H9 (cell line): ENCODE results near the gene PLXNA4. TPM values are rescaled to one million over a fixed set of nuclear protein-coding genes. Genes with fewer than 3 reads are reported as not detected.

ENCODE experiments used
- DNase-seq: peaks from one replicate; pipeline ENCODE4 v3.0.0-alpha.2; 2017
- H2AFZ ChIP-seq: one replicate; pipeline ENCODE4 v1.6.1; 2013; ENCODE audit warnings: mild to moderate bottlenecking, low read length, control low read depth, moderate library complexity
- H2AK5ac ChIP-seq: 2 replicates; pipeline ENCODE4 v1.6.1; 2013; ENCODE audit warnings: low read length, control low read depth, mixed read lengths; ENCODE audit not compliant: insufficient read length
- H2BK120ac ChIP-seq: one replicate; pipeline ENCODE4 v1.6.1; 2013; ENCODE audit warnings: low read depth, mild to moderate bottlenecking, low read length, control low read depth, inconsistent platforms; ENCODE audit not compliant: poor library complexity, severe bottlenecking
- H2BK12ac ChIP-seq: 2 replicates; pipeline ENCODE4 v1.6.1; 2013; ENCODE audit warnings: low read length, control low read depth, mixed read lengths, low read depth; ENCODE audit not compliant: insufficient read length
- H2BK15ac ChIP-seq: 2 replicates; pipeline ENCODE4 v1.6.1; 2013; ENCODE audit warnings: low read depth, low read length, control low read depth
- H2BK20ac ChIP-seq: one replicate; pipeline ENCODE4 v1.6.1; 2013; ENCODE audit warnings: low read depth, mild to moderate bottlenecking, low read length, control low read depth, inconsistent platforms; ENCODE audit not compliant: poor library complexity, severe bottlenecking
- H2BK5ac ChIP-seq: 2 replicates; pipeline ENCODE4 v1.6.1; 2013; ENCODE audit warnings: low read length, control low read depth, mixed read lengths; ENCODE audit not compliant: insufficient read length
- H3K14ac ChIP-seq: 2 replicates; pipeline ENCODE4 v1.6.1; 2013; ENCODE audit warnings: low read length, control low read depth; ENCODE audit not compliant: insufficient read depth
- H3K18ac ChIP-seq: 2 replicates; pipeline ENCODE4 v1.6.1; 2013; ENCODE audit warnings: low read depth, mild to moderate bottlenecking, mixed read lengths, low read length, control low read depth; ENCODE audit not compliant: insufficient read length
- H3K23ac ChIP-seq: 2 replicates; pipeline ENCODE4 v1.6.1; 2013; ENCODE audit warnings: low read length, control low read depth, mixed read lengths, low read depth; ENCODE audit not compliant: insufficient read length
- H3K23me2 ChIP-seq: 2 replicates; pipeline ENCODE4 v1.6.1; 2013; ENCODE audit warnings: low read depth, mild to moderate bottlenecking, mixed read lengths, low read length, control low read depth; ENCODE audit not compliant: insufficient read length, poor library complexity, severe bottlenecking
- H3K27ac ChIP-seq: 2 replicates; pipeline ENCODE4 v1.5.1; 2013; ENCODE audit warnings: low read length, control low read depth, mixed read lengths, low read depth; ENCODE audit not compliant: insufficient read length
- H3K27me3 ChIP-seq: 2 replicates; pipeline ENCODE4 v1.6.1; 2013; ENCODE audit warnings: low read length, control low read depth, inconsistent platforms; ENCODE audit not compliant: insufficient read depth
- H3K4ac ChIP-seq: 2 replicates; pipeline ENCODE4 v1.6.1; 2013; ENCODE audit warnings: low read depth, mild to moderate bottlenecking, control low read depth, inconsistent platforms, low read length, moderate library complexity
- H3K4me1 ChIP-seq: 2 replicates; pipeline ENCODE4 v1.6.1; 2013; ENCODE audit warnings: low read length, control low read depth, inconsistent platforms; ENCODE audit not compliant: insufficient read depth
- H3K4me2 ChIP-seq: 2 replicates; pipeline ENCODE4 v1.6.1; 2013; ENCODE audit warnings: low read length, control low read depth, mixed read lengths; ENCODE audit not compliant: insufficient read length, insufficient read depth
- H3K56ac ChIP-seq: 2 replicates; pipeline ENCODE4 v1.6.1; 2013; ENCODE audit warnings: low read depth, mild to moderate bottlenecking, mixed read lengths, low read length, control low read depth; ENCODE audit not compliant: insufficient read length
- H3K79me1 ChIP-seq: 2 replicates; pipeline ENCODE4 v1.6.1; 2013; ENCODE audit warnings: low read depth, mild to moderate bottlenecking, moderate library complexity, low read length, control low read depth, inconsistent platforms; ENCODE audit not compliant: insufficient read depth, poor library complexity, severe bottlenecking
- H3K79me2 ChIP-seq: 2 replicates; pipeline ENCODE4 v1.6.1; 2013; ENCODE audit warnings: low read length, control low read depth, inconsistent platforms; ENCODE audit not compliant: insufficient read depth
- H3K9ac ChIP-seq: 2 replicates; pipeline ENCODE4 v1.6.1; 2013; ENCODE audit warnings: low read length, control low read depth, mixed read lengths; ENCODE audit not compliant: insufficient read length; ENCODE audit errors: extremely low read depth
- H3K9me3 ChIP-seq: one replicate; pipeline ENCODE4 v1.6.1; 2013; ENCODE audit warnings: low read depth, low read length, inconsistent platforms; ENCODE audit not compliant: control insufficient read depth
- H3T11ph ChIP-seq: one replicate; pipeline ENCODE4 v1.6.1; 2013; ENCODE audit warnings: mild to moderate bottlenecking, low read length, control low read depth, inconsistent platforms
- H4K20me1 ChIP-seq: one replicate; pipeline ENCODE4 v1.6.1; 2013; ENCODE audit not compliant: control insufficient read depth, insufficient read length, insufficient read depth
- H4K5ac ChIP-seq: 2 replicates; pipeline ENCODE4 v1.6.1; 2013; ENCODE audit warnings: low read depth, mild to moderate bottlenecking, mixed read lengths, low read length, control low read depth; ENCODE audit not compliant: insufficient read length
- H4K8ac ChIP-seq: replicated peaks from 2 replicates; pipeline ENCODE4 v1.6.1; 2013; ENCODE audit warnings: low read length, control low read depth, mixed read lengths, low read depth; ENCODE audit not compliant: insufficient read length
- H4K91ac ChIP-seq: 2 replicates; pipeline ENCODE4 v1.6.1; 2013; ENCODE audit warnings: low read depth, mild to moderate bottlenecking, moderate library complexity, mixed read lengths, low read length, control low read depth; ENCODE audit not compliant: insufficient read length
- H3K27ac Mint-ChIP-seq, 3 experiments: 2 replicates in 2 of 3; 3 replicates in 1 of 3; pipeline ENCODE4 v1.8.0; 2020 to 2021; ENCODE audit warnings: mixed read lengths in 3 of 3, mild to moderate bottlenecking in 1 of 3, moderate library complexity in 1 of 3
- H3K27me3 Mint-ChIP-seq: 2 replicates; pipeline ENCODE4 v1.8.0; 2021; ENCODE audit warnings: low read depth, mild to moderate bottlenecking, moderate library complexity, mixed read lengths
- H3K36me3 Mint-ChIP-seq, 3 experiments: 2 replicates in 2 of 3; 3 replicates in 1 of 3; pipeline ENCODE4 v1.8.0; 2020 to 2021; ENCODE audit warnings: low read depth in 3 of 3, mixed read lengths in 3 of 3; ENCODE audit not compliant: insufficient read depth in 1 of 3
- H3K4me1 Mint-ChIP-seq, 2 experiments: 2 replicates each; pipeline ENCODE4 v1.8.0; 2020; ENCODE audit warnings: mixed read lengths in 2 of 2
- H3K4me3 Mint-ChIP-seq, 2 experiments: 2 replicates in 1 of 2; 3 replicates in 1 of 2; pipeline ENCODE4 v1.8.0; 2020 to 2021; ENCODE audit warnings: mild to moderate bottlenecking in 2 of 2, mixed read lengths in 2 of 2, moderate library complexity in 1 of 2
- H3K9me3 Mint-ChIP-seq, 2 experiments: 2 replicates in 1 of 2; 3 replicates in 1 of 2; pipeline ENCODE4 v1.8.0; 2020; ENCODE audit warnings: mild to moderate bottlenecking in 2 of 2, mixed read lengths in 2 of 2, moderate library complexity in 1 of 2
- CTCF ChIP-seq: fragments of 200-600 bp; sonication (generic); conservative IDR thresholded peaks from 3 replicates; pipeline ENCODE4 v1.8.0; 2021; ENCODE audit warnings: antibody characterized with exemption, mild to moderate bottlenecking
- WGBS: extraction: QIAGEN DNeasy Blood & Tissue Kit; methylation state at CpG from one replicate; pipeline ENCODE4 v1.1.7; 2013; ENCODE audit warnings: missing lambda C conversion rate, low lambda C conversion rate, mixed read lengths; ENCODE audit not compliant: insufficient read length; ENCODE audit errors: extremely low coverage; 5-methylcytosine and 5-hydroxymethylcytosine counted together
- total RNA-seq: library from RNA; stranded (reverse); gene quantifications from 2 replicates; pipeline ENCODE4 v1.2.1, GENCODE V29; 2021

The PLXNA4 gene
- total RNA-seq, 1 experiment from 2014 or later: 0.35 TPM

- Histone ChIP-seq H3K27ac (no peak overlapping the region), H2BK120ac (no peak overlapping the region), H3K23me2 (no peaks in the 10 kb centered on the region), H2BK20ac (no peak overlapping the region), H2BK5ac (no peak overlapping the region), H4K5ac (no peak overlapping the region), H2BK12ac (no peak overlapping the region), H4K20me1 (no peaks in the 10 kb centered on the region), H3K79me1 (no peaks in the 10 kb centered on the region), H3K4ac (no peak overlapping the region), H3K9ac (no peak overlapping the region), H3K56ac (no peak overlapping the region), H3T11ph (no peak overlapping the region), H2AFZ (no peak overlapping the region), H3K79me2 (no peaks in the 10 kb centered on the region), H3K23ac (no peak overlapping the region), H3K9me3 (no peaks in the 10 kb centered on the region), H3K4me2 (no peak overlapping the region), H2AK5ac (no peak overlapping the region), H3K14ac (no peak overlapping the region), H3K27me3 (no peaks in the 10 kb centered on the region), H4K8ac (no peak overlapping the region), H3K4me1 (no peaks in the 10 kb centered on the region; the same call in 1 of the 2 replicates), H4K91ac (no peak overlapping the region), H2BK15ac (no peak overlapping the region), H3K18ac (no peak overlapping the region)
- DNase-seq: no peak
- Mint-ChIP-seq H3K4me1 (peaks cover 31 to 37% of the 10 kb centered on the region in 2 experiments), H3K9me3 (peaks cover 6 to 8% of the 10 kb centered on the region in 2 experiments), H3K27ac (peak overlapping the region in 1 of 3 experiments; percentile 81; a peak in 1 of 7 replicates), H3K27me3 (peaks cover 5% of the 10 kb centered on the region), H3K4me3 (no peak overlapping the region), H3K36me3 (peaks cover 5 to 10% (median 6%) of the 10 kb centered on the region in 3 experiments)
- WGBS: no CpG with 5 or more reads among the region's 9 CpGs
- TF ChIP-seq CTCF: no peak
These were observed 394.2 kb downstream of the PLXNA4 start for GRCh38 chr7:132181946-132182685.
